ENCODE data around the gene GRK6.

GRK6 gene

DNA sequence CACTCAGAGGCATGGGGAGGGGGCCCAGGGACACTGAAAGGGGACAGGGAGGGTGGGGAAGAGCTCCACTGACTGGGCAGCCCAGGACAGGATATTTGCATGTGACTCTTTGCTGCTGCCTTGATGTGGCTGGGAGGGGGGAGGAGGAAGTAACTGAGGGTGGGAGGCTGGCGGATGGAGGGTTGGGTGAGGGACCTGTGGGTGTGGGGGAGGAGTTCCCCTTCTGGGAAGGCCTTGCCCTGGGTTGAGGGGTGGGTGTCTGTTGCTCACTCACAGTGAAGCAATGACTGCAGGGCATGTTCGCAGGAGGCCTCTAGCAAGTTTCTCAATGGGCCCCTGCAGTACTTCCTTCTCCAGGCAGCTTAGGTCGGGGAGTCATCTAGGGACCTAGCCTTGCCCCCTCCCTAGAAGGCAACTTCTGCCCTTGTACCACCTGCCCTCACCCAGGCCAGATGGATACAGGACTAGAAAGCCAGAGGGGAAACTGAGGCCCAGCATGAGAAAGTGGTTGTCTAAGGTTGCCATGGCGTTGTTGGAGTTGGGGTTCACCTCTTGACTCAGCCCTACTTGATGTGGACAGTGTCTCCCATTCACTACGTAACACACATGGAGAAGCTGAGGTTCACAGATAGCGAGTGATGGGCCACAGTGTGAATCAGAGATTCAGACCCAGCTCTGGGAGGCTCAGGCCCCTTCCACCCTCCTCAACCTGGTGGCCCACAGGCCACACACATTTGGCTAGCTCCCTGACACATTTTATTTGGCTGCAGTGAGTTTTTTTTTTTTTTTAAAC, 3.0 kb downstream of the GRK6 start:
- Mint-ChIP-seq H3K36me3 (peaks cover 9% of the 10 kb centered on the region), H3K4me3 (peak overlapping the region; percentile 93)

GRCh38 chr5:177430140-177430951, 3.9 kb downstream of the GRK6 start:
- peaks cover 10% of the 10 kb centered on the region for H3K36me3 Mint-ChIP-seq
- H3K9me3 Mint-ChIP-seq, result no peaks in the 10 kb centered on the region

More for the DNA sequence above, 3.0 kb downstream of the GRK6 start:
- no peaks in the 10 kb centered on the region for H3K9me3 Mint-ChIP-seq
- peak overlapping the region; percentile 59 for H3K27ac Mint-ChIP-seq
- no peaks in the 10 kb centered on the region for H3K27me3 Mint-ChIP-seq
- peaks cover 74% of the 10 kb centered on the region for H3K4me1 Mint-ChIP-seq

DNA sequence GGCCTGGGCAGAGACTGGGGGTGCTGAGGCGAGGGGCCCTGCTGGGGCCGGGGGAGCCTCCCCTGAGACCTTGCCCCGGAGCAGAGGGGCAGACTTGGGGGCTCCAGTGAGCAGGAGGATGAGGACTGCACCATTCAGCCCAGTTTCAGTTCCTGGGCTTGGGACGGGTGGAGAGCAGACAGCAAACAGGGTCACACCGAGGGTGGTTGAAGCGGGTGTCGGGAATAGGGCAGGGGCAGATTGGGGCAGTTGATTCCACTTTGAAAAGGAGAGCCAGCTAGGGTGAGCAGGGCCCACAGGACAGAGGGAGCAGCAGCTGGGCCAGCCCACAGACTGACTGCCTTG, 4.5 kb downstream of the GRK6 start:
- Mint-ChIP-seq H3K27ac (peak overlapping the region; percentile 59), H3K36me3 (peaks cover 10% of the 10 kb centered on the region), H3K27me3 (no peaks in the 10 kb centered on the region), H3K4me1 (peaks cover 70% of the 10 kb centered on the region), H3K9me3 (no peaks in the 10 kb centered on the region), H3K4me3 (peak overlapping the region; percentile 93)

More at GRCh38 chr5:177430140-177430951, 3.9 kb downstream of the GRK6 start:
- peaks cover 74% of the 10 kb centered on the region for H3K4me1 Mint-ChIP-seq
- peak overlapping the region; percentile 59 for H3K27ac Mint-ChIP-seq
- no peaks in the 10 kb centered on the region for H3K27me3 Mint-ChIP-seq
- peak overlapping the region; percentile 93 for H3K4me3 Mint-ChIP-seq

GRCh38 chr5:177431317-177432142, 5.1 kb downstream of the GRK6 start:
- H3K4me1 Mint-ChIP-seq, result peaks cover 68% of the 10 kb centered on the region
- H3K4me3 Mint-ChIP-seq, result peak overlapping the region; percentile 93
- H3K9me3 Mint-ChIP-seq, result no peaks in the 10 kb centered on the region
- no peaks in the 10 kb centered on the region for H3K27me3 Mint-ChIP-seq
- peaks cover 8% of the 10 kb centered on the region for H3K36me3 Mint-ChIP-seq
- peak overlapping the region; percentile 95 for H3K27ac Mint-ChIP-seq

- H3K4me1 Mint-ChIP-seq, result peaks cover 74% of the 10 kb centered on the region
- H3K27ac Mint-ChIP-seq, result peak overlapping the region; percentile 95
- peak overlapping the region; percentile 93 for H3K4me3 Mint-ChIP-seq
- no peaks in the 10 kb centered on the region for H3K27me3 Mint-ChIP-seq
- peaks cover 10% of the 10 kb centered on the region for H3K36me3 Mint-ChIP-seq
- H3K9me3 Mint-ChIP-seq, result no peaks in the 10 kb centered on the region
Measured at GRCh38 chr5:177432143-177432838, 5.8 kb downstream of the GRK6 start.

DNA sequence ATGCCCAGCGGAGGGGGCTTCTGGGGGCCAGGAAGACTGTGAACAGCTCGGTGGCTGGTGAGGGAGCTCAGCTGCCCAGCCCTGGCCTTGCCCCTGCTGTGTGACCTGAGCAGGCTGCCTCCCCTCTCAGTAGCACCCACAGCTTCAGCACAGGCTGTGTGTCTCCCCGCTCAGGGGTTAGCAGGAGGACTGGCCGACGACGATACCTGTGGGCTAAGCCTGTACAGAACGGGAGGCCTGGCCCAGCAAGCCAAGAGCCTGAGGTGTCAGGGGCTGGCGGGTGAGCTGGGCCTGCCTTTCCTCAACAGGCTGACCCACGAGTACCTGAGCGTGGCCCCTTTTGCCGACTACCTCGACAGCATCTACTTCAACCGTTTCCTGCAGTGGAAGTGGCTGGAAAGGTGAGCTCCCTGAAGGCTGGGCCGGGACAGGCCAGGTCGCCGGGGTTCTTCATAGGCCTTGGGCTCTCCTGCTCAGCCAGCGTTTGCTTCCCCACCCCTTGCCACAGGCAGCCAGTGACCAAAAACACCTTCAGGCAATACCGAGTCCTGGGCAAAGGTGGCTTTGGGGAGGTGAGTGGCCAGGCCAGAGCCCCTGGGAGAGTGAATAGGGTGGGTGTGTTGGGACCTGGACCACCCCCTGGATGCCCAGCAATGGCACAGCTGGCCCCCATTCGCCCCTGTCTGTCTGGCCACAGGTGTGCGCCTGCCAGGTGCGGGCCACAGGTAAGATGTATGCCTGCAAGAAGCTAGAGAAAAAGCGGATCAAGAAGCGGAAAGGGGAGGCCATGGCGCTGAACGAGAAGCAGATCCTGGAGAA, 6.6 kb downstream of the GRK6 start:
- Mint-ChIP-seq H3K36me3 (peaks cover 10% of the 10 kb centered on the region), H3K27ac (peak overlapping the region; percentile 70), H3K27me3 (no peaks in the 10 kb centered on the region), H3K4me3 (peak overlapping the region; percentile 51), H3K4me1 (peaks cover 74% of the 10 kb centered on the region), H3K9me3 (no peaks in the 10 kb centered on the region)

DNA sequence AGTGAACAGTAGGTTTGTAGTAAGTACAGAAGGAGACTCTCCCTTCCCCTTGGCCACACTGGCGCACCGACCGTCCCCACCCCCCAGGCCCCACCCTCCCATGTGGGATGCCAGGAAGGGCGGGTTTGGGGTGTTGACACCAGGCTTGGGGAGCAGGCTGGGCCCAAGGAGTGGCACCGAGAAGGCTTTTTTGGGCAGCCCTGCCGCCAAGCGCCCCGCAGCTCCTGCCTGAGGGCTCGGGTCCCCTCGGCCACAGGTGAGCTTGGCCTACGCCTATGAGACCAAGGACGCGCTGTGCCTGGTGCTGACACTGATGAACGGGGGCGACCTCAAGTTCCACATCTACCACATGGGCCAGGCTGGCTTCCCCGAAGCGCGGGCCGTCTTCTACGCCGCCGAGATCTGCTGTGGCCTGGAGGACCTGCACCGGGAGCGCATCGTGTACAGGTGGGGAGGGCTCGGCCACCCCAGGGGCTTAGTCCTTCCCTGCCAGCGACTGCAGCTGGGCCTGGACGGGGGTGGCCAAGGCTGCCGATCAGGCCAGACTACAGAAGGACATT, 7.3 kb downstream of the GRK6 start:
- Mint-ChIP-seq H3K4me3 (peak overlapping the region; percentile 51), H3K4me1 (peaks cover 76% of the 10 kb centered on the region), H3K27me3 (no peaks in the 10 kb centered on the region), H3K36me3 (peaks cover 13% of the 10 kb centered on the region), H3K9me3 (no peaks in the 10 kb centered on the region), H3K27ac (peak overlapping the region; percentile 70)

- Mint-ChIP-seq H3K4me1 (peaks cover 74% of the 10 kb centered on the region), H3K9me3 (no peaks in the 10 kb centered on the region), H3K27ac (peak overlapping the region; percentile 91), H3K36me3 (peaks cover 15% of the 10 kb centered on the region), H3K27me3 (no peaks in the 10 kb centered on the region), H3K4me3 (peak overlapping the region; percentile 79)
Measured at GRCh38 chr5:177434437-177434836, 8.0 kb downstream of the GRK6 start.

DNA sequence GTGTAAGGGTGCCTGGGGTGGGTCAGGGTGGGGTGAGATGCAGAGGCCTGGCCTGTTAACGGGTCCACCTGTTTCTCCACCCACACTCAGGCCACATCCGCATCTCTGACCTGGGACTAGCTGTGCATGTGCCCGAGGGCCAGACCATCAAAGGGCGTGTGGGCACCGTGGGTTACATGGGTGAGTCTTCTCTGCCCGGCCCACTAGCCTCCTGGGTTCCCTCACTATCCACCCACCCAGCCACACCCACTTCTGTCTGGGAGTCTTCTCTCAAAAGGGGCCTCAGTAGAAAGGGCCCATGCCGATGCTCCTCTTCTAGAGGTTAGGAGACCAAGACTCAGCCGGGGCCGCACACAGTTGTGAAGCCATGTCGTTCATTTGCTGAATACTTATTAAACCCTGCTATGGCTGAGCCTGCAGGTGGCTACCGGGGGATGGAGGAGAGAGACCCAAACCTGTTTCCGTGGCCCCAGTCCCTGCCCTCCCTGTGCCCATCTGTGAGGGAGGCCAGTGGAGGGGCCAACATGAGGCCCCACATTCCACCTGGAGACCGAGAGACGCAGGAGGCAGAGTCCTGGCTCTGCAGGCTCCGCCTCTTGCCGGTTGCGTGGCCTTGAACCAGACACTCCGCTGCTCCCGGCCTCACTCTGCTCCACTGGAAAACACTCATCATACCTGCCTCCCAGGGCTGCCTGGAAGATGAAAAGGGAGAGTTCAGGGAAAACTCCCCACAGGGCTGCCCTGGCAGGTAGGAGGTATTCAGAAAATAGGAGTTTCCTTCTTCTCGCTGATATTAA, 8.7 kb downstream of the GRK6 start:
- no peak overlapping the region for H3K4me3 Mint-ChIP-seq
- peak overlapping the region; percentile 30 for H3K27ac Mint-ChIP-seq
- no peaks in the 10 kb centered on the region for H3K27me3 Mint-ChIP-seq
- H3K36me3 Mint-ChIP-seq, result peaks cover 19% of the 10 kb centered on the region
- no peaks in the 10 kb centered on the region for H3K9me3 Mint-ChIP-seq
- H3K4me1 Mint-ChIP-seq, result peaks cover 74% of the 10 kb centered on the region

DNA sequence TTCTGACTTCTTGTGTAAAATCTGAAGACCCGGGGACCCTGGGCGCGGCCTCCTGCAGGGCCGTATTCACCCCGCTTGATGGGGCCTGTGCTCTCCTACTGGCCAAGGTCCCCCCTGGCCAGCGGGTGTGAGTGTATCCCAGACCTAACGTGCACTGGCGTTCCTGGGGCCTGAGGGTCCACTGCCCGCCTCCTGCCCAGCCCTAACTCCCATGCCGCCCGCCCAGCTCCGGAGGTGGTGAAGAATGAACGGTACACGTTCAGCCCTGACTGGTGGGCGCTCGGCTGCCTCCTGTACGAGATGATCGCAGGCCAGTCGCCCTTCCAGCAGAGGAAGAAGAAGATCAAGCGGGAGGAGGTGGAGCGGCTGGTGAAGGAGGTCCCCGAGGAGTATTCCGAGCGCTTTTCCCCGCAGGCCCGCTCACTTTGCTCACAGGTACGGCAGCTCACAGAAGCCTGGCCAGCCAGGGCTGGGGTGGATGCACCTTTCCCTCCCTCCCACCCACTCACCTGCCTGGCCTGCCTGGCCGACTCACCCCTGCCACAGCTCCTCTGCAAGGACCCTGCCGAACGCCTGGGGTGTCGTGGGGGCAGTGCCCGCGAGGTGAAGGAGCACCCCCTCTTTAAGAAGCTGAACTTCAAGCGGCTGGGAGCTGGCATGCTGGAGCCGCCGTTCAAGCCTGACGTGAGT, 9.5 kb downstream of the GRK6 start:
- Mint-ChIP-seq H3K36me3 (peaks cover 17% of the 10 kb centered on the region), H3K4me3 (no peak overlapping the region), H3K27ac (no peak overlapping the region), H3K27me3 (no peaks in the 10 kb centered on the region), H3K4me1 (peaks cover 70% of the 10 kb centered on the region), H3K9me3 (no peaks in the 10 kb centered on the region)

- Mint-ChIP-seq H3K4me1 (peaks cover 64% of the 10 kb centered on the region), H3K4me3 (no peak overlapping the region), H3K27ac (no peak overlapping the region), H3K9me3 (no peaks in the 10 kb centered on the region), H3K36me3 (peaks cover 15% of the 10 kb centered on the region), H3K27me3 (no peaks in the 10 kb centered on the region)
Measured at GRCh38 chr5:177437623-177438022, 11.1 kb downstream of the GRK6 start.

- no peaks in the 10 kb centered on the region for H3K9me3 Mint-ChIP-seq
- H3K4me1 Mint-ChIP-seq, result peaks cover 56% of the 10 kb centered on the region
- peaks cover 15% of the 10 kb centered on the region for H3K36me3 Mint-ChIP-seq
Measured at GRCh38 chr5:177438468-177438867, 12.0 kb downstream of the GRK6 start.

DNA sequence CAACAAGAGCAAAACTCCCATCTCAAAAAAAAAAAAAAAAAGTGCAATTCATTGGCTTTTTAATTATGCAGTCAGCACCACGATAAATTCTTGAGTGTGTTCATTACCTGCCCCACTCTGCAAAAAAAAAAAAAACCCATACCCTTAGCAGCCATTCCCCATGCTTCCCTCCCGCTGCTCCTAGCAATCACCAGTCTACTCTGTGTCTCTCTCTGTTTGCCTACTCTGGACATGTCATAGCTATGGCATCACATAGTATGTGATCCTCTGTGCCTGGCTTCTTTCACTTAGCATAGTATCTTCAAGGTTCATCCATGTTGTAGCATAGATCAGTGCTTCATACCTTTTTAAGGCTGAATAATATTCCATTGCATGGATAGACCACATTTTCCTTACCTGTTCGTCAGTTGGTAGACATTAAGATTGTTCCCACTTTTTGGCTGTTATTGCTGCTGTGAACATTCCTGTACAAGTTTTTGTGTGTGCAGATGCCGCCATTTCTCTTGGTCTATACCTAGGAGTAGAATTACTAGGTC, 13.1 kb downstream of the GRK6 start:
- Mint-ChIP-seq H3K27ac (peak overlapping the region; percentile 83), H3K36me3 (peaks cover 11% of the 10 kb centered on the region), H3K9me3 (no peaks in the 10 kb centered on the region), H3K27me3 (no peaks in the 10 kb centered on the region), H3K4me1 (peaks cover 56% of the 10 kb centered on the region), H3K4me3 (no peak overlapping the region)

More at GRCh38 chr5:177438468-177438867, 12.0 kb downstream of the GRK6 start:
- Mint-ChIP-seq H3K4me3 (peak overlapping the region; percentile 3), H3K27me3 (no peaks in the 10 kb centered on the region), H3K27ac (peak overlapping the region; percentile 76)

Measured in activated naive CD4-positive, alpha-beta T cell treated with anti-CD3 and anti-CD28 coated beads, Interleukin-2, amount 50 U/mL, for 24 hours (primary cell).